Measurements from ENCODE around the gene TMEM178B. TPM values are rescaled to one million over a fixed set of nuclear protein-coding genes. Genes with fewer than 3 reads are reported as not detected.

TMEM178B gene
- polyA plus RNA-seq, 1 donor from 2014 or later: 40.7 TPM

GRCh38 chr7:141142058-141142457 lies 68.2 kb downstream of the TMEM178B start:
- Histone ChIP-seq H3K36me3 (ENCODE audit: insufficient read depth, low read length) (no peaks in the 10 kb centered on the region), H3K9ac (ENCODE audit: low read length) (no peak overlapping the region), H3K4me2 (ENCODE audit: low read length) (no peak overlapping the region), H3K4me3 (ENCODE audit: low read length) (no peak overlapping the region), H3K79me2 (replicated peaks; ENCODE audit: insufficient read depth, low read length) (peaks cover 43% of the 10 kb centered on the region), H3K27ac (ENCODE audit: low read length) (no peak overlapping the region), H4K20me1 (ENCODE audit: insufficient read depth) (no peaks in the 10 kb centered on the region), H3K9me2 (ENCODE audit: insufficient read depth, low read length) (no peaks in the 10 kb centered on the region), H3K27me3 (ENCODE audit: insufficient read depth, low read depth, low read length) (no peaks in the 10 kb centered on the region), H3F3A (ENCODE audit: insufficient read depth, low read length, poor library complexity, severe bottlenecking) (no peaks in the 10 kb centered on the region), H3K9me3 (ENCODE audit: low read length) (no peaks in the 10 kb centered on the region), H2AFZ (ENCODE audit: low read depth, low read length) (no peak overlapping the region)
- no peak for TF ChIP-seq RAD21 (conservative IDR thresholded peaks at IDR 0.05)
- TF ChIP-seq MXI1 (conservative IDR thresholded peaks at IDR 0.05; ENCODE audit: poor library complexity, severe bottlenecking): no peak
- no peak for TF ChIP-seq EP300 (conservative IDR thresholded peaks at IDR 0.05; ENCODE audit: poor library complexity, severe bottlenecking)

DNA sequence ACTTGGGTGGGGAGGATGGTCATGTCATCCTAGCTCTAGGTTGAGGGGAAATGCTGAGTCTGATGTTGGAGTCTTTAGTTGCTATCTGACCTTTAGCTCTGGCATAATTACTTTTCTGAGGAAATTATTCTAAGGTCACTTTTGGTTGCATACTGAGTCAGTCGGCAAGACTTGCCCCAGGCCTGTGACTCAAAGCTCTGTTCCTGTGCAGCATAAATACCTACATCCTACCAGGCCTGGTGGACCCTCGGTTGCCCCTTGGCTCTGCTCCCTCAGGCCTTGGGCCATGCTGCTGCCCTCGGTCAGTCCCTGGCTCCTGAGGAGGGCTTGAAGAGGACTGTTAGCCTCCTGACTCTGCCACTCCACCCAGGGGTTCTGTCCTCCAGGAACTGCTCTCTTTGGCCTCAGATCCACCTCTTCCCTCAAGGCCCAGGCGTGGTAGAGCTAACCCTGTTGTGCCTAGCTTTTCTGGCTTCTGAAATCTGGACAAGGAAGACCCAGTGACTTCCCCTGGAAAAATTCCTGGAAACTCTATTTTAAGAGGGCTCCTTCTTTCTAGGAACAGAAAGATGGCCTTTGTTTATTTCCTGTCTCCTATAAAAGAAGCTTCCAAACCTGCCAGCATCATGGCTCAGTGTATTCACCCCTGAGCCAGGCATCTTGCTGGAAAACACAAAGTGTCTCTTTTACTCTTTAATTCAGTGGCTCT lies 71.2 kb downstream of the TMEM178B start:
- H3F3A ChIP-seq (ENCODE audit: insufficient read depth, low read length, poor library complexity, severe bottlenecking): no peaks in the 10 kb centered on the region
- no peak overlapping the region for H3K9ac ChIP-seq (ENCODE audit: low read length)
- peaks cover 61% of the 10 kb centered on the region for H3K79me2 ChIP-seq (replicated peaks; ENCODE audit: insufficient read depth, low read length)
- no peak overlapping the region for H3K4me3 ChIP-seq (ENCODE audit: low read length)
- H3K27ac ChIP-seq (ENCODE audit: low read length): no peak overlapping the region
- no peaks in the 10 kb centered on the region for H3K9me3 ChIP-seq (ENCODE audit: low read length)
- H3K4me2 ChIP-seq (ENCODE audit: low read length): no peak overlapping the region
- no peaks in the 10 kb centered on the region for H3K27me3 ChIP-seq (ENCODE audit: insufficient read depth, low read depth, low read length)
- H3K36me3 ChIP-seq (ENCODE audit: insufficient read depth, low read length): no peaks in the 10 kb centered on the region
- H4K20me1 ChIP-seq (ENCODE audit: insufficient read depth): no peaks in the 10 kb centered on the region
- H3K9me2 ChIP-seq (ENCODE audit: insufficient read depth, low read length): no peaks in the 10 kb centered on the region
- no peak for TF ChIP-seq SMC3 (conservative IDR thresholded peaks at IDR 0.05; ENCODE audit: poor library complexity)
- TF ChIP-seq MXI1 (conservative IDR thresholded peaks at IDR 0.05; ENCODE audit: poor library complexity, severe bottlenecking): no peak
- TF ChIP-seq, protein P1, sequence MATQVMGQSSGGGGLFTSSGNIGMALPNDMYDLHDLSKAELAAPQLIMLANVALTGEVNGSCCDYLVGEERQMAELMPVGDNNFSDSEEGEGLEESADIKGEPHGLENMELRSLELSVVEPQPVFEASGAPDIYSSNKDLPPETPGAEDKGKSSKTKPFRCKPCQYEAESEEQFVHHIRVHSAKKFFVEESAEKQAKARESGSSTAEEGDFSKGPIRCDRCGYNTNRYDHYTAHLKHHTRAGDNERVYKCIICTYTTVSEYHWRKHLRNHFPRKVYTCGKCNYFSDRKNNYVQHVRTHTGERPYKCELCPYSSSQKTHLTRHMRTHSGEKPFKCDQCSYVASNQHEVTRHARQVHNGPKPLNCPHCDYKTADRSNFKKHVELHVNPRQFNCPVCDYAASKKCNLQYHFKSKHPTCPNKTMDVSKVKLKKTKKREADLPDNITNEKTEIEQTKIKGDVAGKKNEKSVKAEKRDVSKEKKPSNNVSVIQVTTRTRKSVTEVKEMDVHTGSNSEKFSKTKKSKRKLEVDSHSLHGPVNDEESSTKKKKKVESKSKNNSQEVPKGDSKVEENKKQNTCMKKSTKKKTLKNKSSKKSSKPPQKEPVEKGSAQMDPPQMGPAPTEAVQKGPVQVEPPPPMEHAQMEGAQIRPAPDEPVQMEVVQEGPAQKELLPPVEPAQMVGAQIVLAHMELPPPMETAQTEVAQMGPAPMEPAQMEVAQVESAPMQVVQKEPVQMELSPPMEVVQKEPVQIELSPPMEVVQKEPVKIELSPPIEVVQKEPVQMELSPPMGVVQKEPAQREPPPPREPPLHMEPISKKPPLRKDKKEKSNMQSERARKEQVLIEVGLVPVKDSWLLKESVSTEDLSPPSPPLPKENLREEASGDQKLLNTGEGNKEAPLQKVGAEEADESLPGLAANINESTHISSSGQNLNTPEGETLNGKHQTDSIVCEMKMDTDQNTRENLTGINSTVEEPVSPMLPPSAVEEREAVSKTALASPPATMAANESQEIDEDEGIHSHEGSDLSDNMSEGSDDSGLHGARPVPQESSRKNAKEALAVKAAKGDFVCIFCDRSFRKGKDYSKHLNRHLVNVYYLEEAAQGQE (IDR thresholded peaks at IDR 0.05; ENCODE audit: borderline replicate concordance): no peak
- TF ChIP-seq TAF1 (IDR thresholded peaks at IDR 0.05; ENCODE audit: low read depth): no peak
- TF ChIP-seq, protein P2, sequence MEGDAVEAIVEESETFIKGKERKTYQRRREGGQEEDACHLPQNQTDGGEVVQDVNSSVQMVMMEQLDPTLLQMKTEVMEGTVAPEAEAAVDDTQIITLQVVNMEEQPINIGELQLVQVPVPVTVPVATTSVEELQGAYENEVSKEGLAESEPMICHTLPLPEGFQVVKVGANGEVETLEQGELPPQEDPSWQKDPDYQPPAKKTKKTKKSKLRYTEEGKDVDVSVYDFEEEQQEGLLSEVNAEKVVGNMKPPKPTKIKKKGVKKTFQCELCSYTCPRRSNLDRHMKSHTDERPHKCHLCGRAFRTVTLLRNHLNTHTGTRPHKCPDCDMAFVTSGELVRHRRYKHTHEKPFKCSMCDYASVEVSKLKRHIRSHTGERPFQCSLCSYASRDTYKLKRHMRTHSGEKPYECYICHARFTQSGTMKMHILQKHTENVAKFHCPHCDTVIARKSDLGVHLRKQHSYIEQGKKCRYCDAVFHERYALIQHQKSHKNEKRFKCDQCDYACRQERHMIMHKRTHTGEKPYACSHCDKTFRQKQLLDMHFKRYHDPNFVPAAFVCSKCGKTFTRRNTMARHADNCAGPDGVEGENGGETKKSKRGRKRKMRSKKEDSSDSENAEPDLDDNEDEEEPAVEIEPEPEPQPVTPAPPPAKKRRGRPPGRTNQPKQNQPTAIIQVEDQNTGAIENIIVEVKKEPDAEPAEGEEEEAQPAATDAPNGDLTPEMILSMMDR (IDR thresholded peaks at IDR 0.05; ENCODE audit: poor library complexity, severe bottlenecking): no peak
- H2AFZ ChIP-seq (ENCODE audit: low read depth, low read length): no peak overlapping the region

GRCh38 chr7:141145630-141145982 lies 71.7 kb downstream of the TMEM178B start:
- Histone ChIP-seq H3K9ac (ENCODE audit: low read length) (no peak overlapping the region), H3K79me2 (replicated peaks; ENCODE audit: insufficient read depth, low read length) (peaks cover 63% of the 10 kb centered on the region), H3K4me3 (ENCODE audit: low read length) (no peak overlapping the region), H3K9me2 (ENCODE audit: insufficient read depth, low read length) (no peaks in the 10 kb centered on the region), H3F3A (ENCODE audit: insufficient read depth, low read length, poor library complexity, severe bottlenecking) (no peaks in the 10 kb centered on the region), H3K4me2 (ENCODE audit: low read length) (no peak overlapping the region), H3K27me3 (ENCODE audit: insufficient read depth, low read depth, low read length) (no peaks in the 10 kb centered on the region), H3K36me3 (ENCODE audit: insufficient read depth, low read length) (no peaks in the 10 kb centered on the region), H2AFZ (ENCODE audit: low read depth, low read length) (no peak overlapping the region), H4K20me1 (ENCODE audit: insufficient read depth) (no peaks in the 10 kb centered on the region), H3K27ac (ENCODE audit: low read length) (no peak overlapping the region), H3K9me3 (ENCODE audit: low read length) (no peaks in the 10 kb centered on the region)
- TF ChIP-seq, protein P1 (IDR thresholded peaks at IDR 0.05; ENCODE audit: borderline replicate concordance): no peak
- TF ChIP-seq EP300 (conservative IDR thresholded peaks at IDR 0.05; ENCODE audit: poor library complexity, severe bottlenecking): no peak
- TF ChIP-seq POLR2AphosphoS5 (IDR thresholded peaks at IDR 0.05): no peak
- no peak for TF ChIP-seq RAD21 (conservative IDR thresholded peaks at IDR 0.05)
- TF ChIP-seq EZH2 (IDR thresholded peaks at IDR 0.05; ENCODE audit: borderline replicate concordance, insufficient read depth, low read length, poor library complexity, severe bottlenecking): no peak
- TF ChIP-seq, protein P2 (IDR thresholded peaks at IDR 0.05; ENCODE audit: poor library complexity, severe bottlenecking): no peak
- TF ChIP-seq TAF1 (IDR thresholded peaks at IDR 0.05; ENCODE audit: low read depth): no peak
- no peak for TF ChIP-seq SMC3 (conservative IDR thresholded peaks at IDR 0.05; ENCODE audit: poor library complexity)
- TF ChIP-seq MXI1 (conservative IDR thresholded peaks at IDR 0.05; ENCODE audit: poor library complexity, severe bottlenecking): no peak

Measured in neural cell (in vitro differentiated cells).